Uterus (tissue), 4 donors: ENCODE data around the gene AK4. TPM values are rescaled to one million over a fixed set of nuclear protein-coding genes. Genes with fewer than 3 reads are reported as not detected.
"Not testable (repeated sequence)": the region's sequence is repeated elsewhere in the genome, so short reads cannot be mapped to it uniquely, and the experiment has no call there.

ENCODE experiments used
- DNase-seq, 2 donors: peaks; one replicate each; pipeline ENCODE4 v3.0.0-alpha.2; 2019 to 2020
- H3K27ac ChIP-seq, 2 donors: fragments of 200-600 bp; sonication (generic); 1 replicate in 1 of 2; 2 replicates in 1 of 2; pipeline ENCODE4 v1.5.1; 2016 to 2018
- H3K27me3 ChIP-seq, 2 donors: fragments of 200-600 bp; sonication (generic); one replicate each; pipeline ENCODE4 v1.5.1; 2018 to 2019; ENCODE audit warnings: control low read depth in 1 of 2
- H3K36me3 ChIP-seq, 2 donors: fragments of 200-600 bp; sonication (generic); one replicate each; pipeline ENCODE4 v1.5.1; 2019; ENCODE audit warnings: control low read depth in 1 of 2
- H3K4me1 ChIP-seq, 2 donors: fragments of 200-600 bp; sonication (generic); one replicate each; pipeline ENCODE4 v1.5.1; 2018 to 2019; ENCODE audit warnings: control low read depth in 1 of 2
- H3K4me3 ChIP-seq, 2 donors: fragments of 200-600 bp; sonication (generic); 1 replicate in 1 of 2; 2 replicates in 1 of 2; pipeline ENCODE4 v1.5.1; 2018 to 2019; ENCODE audit warnings: mild to moderate bottlenecking in 1 of 2
- H3K9me3 ChIP-seq, 2 donors: fragments of 200-600 bp; sonication (generic); one replicate each; pipeline ENCODE4 v1.5.1; 2019; ENCODE audit warnings: control low read depth in 1 of 2
- POLR2A ChIP-seq, 2 donors: fragments of 450-650 bp; IDR thresholded peaks; one replicate each; pipeline ENCODE4 v1.6.1; 2016; ENCODE audit warnings: antibody characterized with exemption in 2 of 2, mild to moderate bottlenecking in 1 of 2, moderate library complexity in 1 of 2
- intact Hi-C: fragments of 100-400 bp; cut with DNase I; formaldehyde crosslinking; loops from one replicate; pipeline ENCODE4 v1.15.1; 2023; ENCODE audit warnings: low total_unique reads
- total RNA-seq, 4 donors: library from RNA; depleted of rRNA in 3 of 4; stranded (reverse); fragments of >200 nt in 3 of 4; gene quantifications; one replicate each; pipeline versions ENCODE4 v1.1.0 to v1.2.4, GENCODE V29; 2014 to 2023
- TF ChIP-seq, protein P1 (sequence below), 4 experiments: fragments of 200-600 bp in 2 of 4; fragments of 450-650 bp in 2 of 4; sonication (generic) in 2 of 4; IDR thresholded peaks; one replicate each; pipeline ENCODE4 v1.5.1; 2016 to 2019; ENCODE audit warnings: antibody characterized with exemption in 4 of 4, mild to moderate bottlenecking in 2 of 4, moderate library complexity in 1 of 4
- donor health status: DM: yes; HTN: yes; CAD: no.

Gene AK4
- total RNA-seq, 4 donors from 2014 or later = 9.5 to 31.5 (median 18.5) TPM

DNA sequence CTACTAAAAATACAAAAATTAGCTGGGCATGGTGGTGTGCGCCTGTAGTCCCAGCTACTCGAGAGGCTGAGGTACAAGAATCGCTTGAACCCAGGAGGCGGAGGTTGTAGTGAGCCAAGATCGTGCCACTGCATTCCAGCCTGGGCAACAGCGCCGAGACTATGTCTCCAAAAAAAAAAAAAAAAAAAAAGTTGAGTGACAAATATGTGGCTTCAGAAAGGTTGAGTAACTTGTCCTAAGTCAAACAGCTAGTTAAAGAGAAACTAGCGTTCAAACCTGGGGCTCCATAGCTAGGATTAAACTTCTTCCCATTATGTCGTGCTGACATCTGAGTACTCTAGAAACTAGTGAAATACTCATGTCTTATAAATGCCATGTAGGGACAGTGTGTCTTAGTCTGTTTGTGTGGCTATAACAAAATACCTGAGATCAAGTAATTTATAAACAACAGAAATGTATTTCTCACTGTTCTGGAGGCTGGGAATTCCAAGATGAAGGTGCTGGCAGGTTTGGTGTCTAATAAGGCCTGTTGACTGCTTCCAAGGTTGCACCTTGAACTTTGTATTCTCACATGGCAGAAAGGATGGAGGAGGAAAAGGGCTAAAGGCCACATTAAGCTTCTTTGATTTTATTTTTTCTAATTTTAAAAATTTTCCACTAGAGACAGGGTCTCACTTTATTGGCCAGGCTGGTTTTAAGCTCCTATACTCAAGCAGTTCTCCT is 12.0 kb downstream of the AK4 start:
- Histone ChIP-seq H3K4me1 (no peaks in the 10 kb centered on the region), H3K27ac (no peak overlapping the region), H3K36me3 (no peaks in the 10 kb centered on the region), H3K9me3 (no peaks in the 10 kb centered on the region), H3K27me3 (no peaks in the 10 kb centered on the region), H3K4me3 (no peak overlapping the region)
- DNase-seq = no peak
- TF ChIP-seq POLR2A (IDR thresholded peaks at IDR 0.05) = no peak
- TF ChIP-seq, protein P1, sequence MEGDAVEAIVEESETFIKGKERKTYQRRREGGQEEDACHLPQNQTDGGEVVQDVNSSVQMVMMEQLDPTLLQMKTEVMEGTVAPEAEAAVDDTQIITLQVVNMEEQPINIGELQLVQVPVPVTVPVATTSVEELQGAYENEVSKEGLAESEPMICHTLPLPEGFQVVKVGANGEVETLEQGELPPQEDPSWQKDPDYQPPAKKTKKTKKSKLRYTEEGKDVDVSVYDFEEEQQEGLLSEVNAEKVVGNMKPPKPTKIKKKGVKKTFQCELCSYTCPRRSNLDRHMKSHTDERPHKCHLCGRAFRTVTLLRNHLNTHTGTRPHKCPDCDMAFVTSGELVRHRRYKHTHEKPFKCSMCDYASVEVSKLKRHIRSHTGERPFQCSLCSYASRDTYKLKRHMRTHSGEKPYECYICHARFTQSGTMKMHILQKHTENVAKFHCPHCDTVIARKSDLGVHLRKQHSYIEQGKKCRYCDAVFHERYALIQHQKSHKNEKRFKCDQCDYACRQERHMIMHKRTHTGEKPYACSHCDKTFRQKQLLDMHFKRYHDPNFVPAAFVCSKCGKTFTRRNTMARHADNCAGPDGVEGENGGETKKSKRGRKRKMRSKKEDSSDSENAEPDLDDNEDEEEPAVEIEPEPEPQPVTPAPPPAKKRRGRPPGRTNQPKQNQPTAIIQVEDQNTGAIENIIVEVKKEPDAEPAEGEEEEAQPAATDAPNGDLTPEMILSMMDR (IDR thresholded peaks at IDR 0.05) = no peak
- intact Hi-C loops = no loop called here

DNA sequence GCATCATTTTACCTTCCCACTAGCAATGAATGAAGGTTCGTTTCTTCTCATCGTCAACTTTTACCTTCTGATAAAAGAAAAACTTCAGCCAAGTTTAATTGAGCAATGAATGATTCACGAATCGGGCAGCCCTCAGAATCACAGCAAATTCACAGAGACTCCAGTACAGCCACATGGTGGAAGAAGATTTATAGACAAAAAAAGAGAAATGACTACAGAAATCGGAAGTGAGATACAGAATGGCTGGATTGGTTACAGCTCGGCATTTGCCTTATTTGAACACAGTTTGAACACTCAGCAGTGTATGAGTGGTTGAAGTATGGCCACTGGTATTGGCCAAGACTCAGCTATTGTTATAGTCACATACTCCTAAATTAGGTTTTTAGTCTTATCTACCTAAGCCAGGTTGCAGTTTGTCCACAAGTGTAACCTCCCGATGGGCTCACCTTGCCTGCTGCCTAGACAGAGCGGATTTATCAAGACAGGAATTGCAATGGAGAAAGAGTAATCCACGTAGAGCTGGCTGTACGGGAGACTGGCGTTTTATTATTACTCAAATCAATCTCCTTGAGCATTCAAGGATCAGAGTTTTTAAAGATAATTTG is 15.3 kb downstream of the AK4 start:
- H3K9me3 ChIP-seq = no peaks in the 10 kb centered on the region
- no peak overlapping the region for H3K27ac ChIP-seq
- H3K27me3 ChIP-seq = no peaks in the 10 kb centered on the region
- intact Hi-C loops = no loop called here
- no peak overlapping the region for H3K4me3 ChIP-seq
- DNase-seq = no peak
- no peak for TF ChIP-seq POLR2A (IDR thresholded peaks at IDR 0.05)
- TF ChIP-seq, protein P1 (IDR thresholded peaks at IDR 0.05) = no peak
- no peaks in the 10 kb centered on the region for H3K4me1 ChIP-seq
- no peaks in the 10 kb centered on the region for H3K36me3 ChIP-seq

DNA sequence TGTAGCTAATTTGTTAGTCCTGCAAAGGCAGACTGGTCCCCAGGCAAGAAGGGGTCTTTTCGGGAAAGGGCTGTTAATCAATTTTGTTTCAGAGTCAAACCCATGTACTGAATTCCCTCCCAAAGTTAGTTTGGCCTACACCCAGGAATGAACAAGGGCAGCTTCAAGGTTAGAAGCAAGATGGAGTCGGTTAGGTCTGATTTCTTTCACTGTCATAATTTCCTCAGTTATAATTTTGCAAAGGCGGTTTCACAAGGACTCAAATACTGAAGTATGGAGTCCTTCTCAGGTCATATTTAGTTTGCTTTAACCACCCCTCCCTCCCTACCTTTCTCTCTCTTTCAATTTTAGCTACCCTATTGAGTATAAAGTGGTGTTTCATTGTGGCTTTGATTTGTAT is 16.1 kb downstream of the AK4 start:
- not testable (repeated sequence) for H3K4me1 ChIP-seq

DNA sequence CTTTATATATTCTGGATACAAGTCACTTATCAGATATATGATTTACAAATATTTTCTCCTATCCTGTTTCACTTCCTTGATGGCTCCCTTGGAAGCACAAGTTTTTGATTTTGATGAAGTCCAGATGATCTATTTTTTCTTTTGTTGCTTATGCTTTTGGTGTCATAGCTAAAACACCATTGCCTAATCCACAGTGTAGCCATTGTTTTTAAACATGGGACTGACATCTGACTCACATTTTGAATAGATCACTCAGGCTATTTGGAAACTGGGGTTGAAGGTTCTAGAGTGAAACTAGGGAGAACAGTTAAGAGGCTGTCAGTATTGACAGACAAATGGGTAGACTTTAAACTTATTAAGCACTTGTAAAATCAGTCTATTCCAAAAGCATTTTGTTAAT is 16.6 kb downstream of the AK4 start:
- intact Hi-C loops = no loop called here
- Histone ChIP-seq H3K36me3 (no peaks in the 10 kb centered on the region), H3K27me3 (no peaks in the 10 kb centered on the region), H3K4me3 (no peak overlapping the region), H3K4me1 (no peaks in the 10 kb centered on the region), H3K27ac (no peak overlapping the region), H3K9me3 (no peaks in the 10 kb centered on the region)
- no peak for DNase-seq
- TF ChIP-seq, protein P1 (IDR thresholded peaks at IDR 0.05) = no peak
- no peak for TF ChIP-seq POLR2A (IDR thresholded peaks at IDR 0.05)

More for the DNA sequence above, 16.1 kb downstream of the AK4 start:
- intact Hi-C loops, H3K9me3 ChIP-seq, H3K4me3 ChIP-seq, H3K27me3 ChIP-seq, DNase-seq, H3K36me3 ChIP-seq, H3K27ac ChIP-seq: not testable (repeated sequence)

DNA sequence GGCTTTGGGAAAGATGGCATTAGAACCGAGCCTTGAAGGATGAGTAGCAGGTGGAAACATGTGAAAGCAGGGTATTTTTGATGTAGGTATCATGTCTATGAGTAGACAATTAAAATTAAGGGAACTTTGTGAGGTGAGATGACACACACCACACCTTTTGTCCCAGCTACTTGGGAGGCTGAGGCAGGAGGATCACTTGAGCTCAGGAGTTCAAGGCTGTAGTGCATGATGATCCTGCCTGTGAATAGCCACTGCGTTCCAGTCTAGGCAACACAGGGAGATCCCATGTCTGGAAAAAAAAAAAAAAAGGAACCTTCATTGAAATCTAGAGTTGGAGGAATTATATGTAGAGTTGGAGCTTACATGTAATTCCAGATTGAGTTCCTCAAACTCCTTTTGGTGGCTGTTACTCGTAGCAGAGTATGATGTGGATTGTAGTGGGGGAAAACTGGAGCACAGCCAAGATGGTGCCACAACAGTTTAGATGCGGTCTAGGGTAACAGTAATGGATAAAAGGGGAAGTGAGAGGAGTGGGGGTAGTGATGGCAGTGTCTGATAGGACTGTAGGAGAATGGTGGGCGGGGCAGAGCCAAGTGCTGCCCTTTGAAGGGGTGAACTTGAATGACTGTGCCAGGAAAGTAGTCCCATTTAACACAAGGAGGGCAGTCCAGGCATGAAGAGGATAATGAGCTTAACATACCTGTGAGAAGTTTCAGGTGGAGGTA is 17.4 kb downstream of the AK4 start:
- Histone ChIP-seq H3K9me3 (no peaks in the 10 kb centered on the region), H3K27ac (no peak overlapping the region), H3K36me3 (no peaks in the 10 kb centered on the region), H3K4me1 (no peaks in the 10 kb centered on the region), H3K4me3 (no peak overlapping the region), H3K27me3 (no peaks in the 10 kb centered on the region)
- intact Hi-C loops = no loop called here
- DNase-seq = no peak
- TF ChIP-seq, protein P1 (IDR thresholded peaks at IDR 0.05) = no peak
- no peak for TF ChIP-seq POLR2A (IDR thresholded peaks at IDR 0.05)
